Liver (tissue), 3 donors: ENCODE data around the gene LINGO3.

Source experiments
- TF ChIP-seq, protein P1 (sequence below): fragments of 150-350 bp; IDR thresholded peaks from 2 replicates; pipeline ENCODE4 v1.5.1; 2017; ENCODE audit warnings: improper control_type of control experiment, low read depth, low read length; ENCODE audit not compliant: missing input control
- TF ChIP-seq, protein P2 (sequence below): IDR thresholded peaks from 2 replicates; pipeline ENCODE4 v1.6.1; 2016; ENCODE audit warnings: antibody characterized with exemption
- TF ChIP-seq, protein P3 (sequence below): IDR thresholded peaks from 2 replicates; pipeline ENCODE4 v1.6.1; 2016; ENCODE audit warnings: antibody characterized with exemption
- TF ChIP-seq, protein P4 (sequence below): IDR thresholded peaks from 2 replicates; pipeline ENCODE4 v1.6.1; 2016; ENCODE audit warnings: antibody characterized with exemption
- donor health status: healthy.
- donor health status: healthy.

DNA sequence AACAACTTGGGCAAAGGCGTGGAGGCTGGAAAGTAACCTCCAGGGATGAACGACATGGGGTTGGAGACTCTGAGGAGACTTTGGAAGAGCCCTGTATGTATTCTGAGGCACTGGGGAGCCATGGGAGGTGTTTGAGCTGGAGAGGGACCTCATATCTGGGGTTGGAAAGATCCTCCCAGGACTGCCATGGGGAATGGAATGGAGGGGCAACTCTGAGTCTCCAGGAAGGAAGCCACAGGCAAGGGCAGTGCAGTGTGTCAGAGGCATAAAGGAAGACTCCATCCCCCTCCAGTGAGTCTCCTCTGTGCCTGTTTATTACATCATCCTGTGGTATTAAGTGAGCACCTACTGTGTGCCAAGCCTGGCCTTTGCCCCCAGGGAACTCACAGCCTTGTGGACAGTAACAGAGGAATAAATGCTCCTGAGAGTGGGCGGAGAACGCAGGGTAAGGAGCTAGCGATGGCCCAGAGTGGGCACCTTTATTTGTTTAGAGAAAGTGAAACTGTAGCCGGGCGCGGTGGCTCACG lies 33.7 kb downstream of the LINGO3 start:
- TF ChIP-seq, protein P1, sequence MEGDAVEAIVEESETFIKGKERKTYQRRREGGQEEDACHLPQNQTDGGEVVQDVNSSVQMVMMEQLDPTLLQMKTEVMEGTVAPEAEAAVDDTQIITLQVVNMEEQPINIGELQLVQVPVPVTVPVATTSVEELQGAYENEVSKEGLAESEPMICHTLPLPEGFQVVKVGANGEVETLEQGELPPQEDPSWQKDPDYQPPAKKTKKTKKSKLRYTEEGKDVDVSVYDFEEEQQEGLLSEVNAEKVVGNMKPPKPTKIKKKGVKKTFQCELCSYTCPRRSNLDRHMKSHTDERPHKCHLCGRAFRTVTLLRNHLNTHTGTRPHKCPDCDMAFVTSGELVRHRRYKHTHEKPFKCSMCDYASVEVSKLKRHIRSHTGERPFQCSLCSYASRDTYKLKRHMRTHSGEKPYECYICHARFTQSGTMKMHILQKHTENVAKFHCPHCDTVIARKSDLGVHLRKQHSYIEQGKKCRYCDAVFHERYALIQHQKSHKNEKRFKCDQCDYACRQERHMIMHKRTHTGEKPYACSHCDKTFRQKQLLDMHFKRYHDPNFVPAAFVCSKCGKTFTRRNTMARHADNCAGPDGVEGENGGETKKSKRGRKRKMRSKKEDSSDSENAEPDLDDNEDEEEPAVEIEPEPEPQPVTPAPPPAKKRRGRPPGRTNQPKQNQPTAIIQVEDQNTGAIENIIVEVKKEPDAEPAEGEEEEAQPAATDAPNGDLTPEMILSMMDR = no peak
- TF ChIP-seq, protein P2, sequence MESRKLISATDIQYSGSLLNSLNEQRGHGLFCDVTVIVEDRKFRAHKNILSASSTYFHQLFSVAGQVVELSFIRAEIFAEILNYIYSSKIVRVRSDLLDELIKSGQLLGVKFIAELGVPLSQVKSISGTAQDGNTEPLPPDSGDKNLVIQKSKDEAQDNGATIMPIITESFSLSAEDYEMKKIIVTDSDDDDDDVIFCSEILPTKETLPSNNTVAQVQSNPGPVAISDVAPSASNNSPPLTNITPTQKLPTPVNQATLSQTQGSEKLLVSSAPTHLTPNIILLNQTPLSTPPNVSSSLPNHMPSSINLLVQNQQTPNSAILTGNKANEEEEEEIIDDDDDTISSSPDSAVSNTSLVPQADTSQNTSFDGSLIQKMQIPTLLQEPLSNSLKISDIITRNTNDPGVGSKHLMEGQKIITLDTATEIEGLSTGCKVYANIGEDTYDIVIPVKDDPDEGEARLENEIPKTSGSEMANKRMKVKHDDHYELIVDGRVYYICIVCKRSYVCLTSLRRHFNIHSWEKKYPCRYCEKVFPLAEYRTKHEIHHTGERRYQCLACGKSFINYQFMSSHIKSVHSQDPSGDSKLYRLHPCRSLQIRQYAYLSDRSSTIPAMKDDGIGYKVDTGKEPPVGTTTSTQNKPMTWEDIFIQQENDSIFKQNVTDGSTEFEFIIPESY = no peak
- TF ChIP-seq, protein P3, sequence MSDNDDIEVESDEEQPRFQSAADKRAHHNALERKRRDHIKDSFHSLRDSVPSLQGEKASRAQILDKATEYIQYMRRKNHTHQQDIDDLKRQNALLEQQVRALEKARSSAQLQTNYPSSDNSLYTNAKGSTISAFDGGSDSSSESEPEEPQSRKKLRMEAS = no peak
- TF ChIP-seq, protein P4, sequence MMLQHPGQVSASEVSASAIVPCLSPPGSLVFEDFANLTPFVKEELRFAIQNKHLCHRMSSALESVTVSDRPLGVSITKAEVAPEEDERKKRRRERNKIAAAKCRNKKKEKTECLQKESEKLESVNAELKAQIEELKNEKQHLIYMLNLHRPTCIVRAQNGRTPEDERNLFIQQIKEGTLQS = no peak
